Osteoblast (primary cell): ENCODE data around the gene NME9. TPM values are rescaled to one million over a fixed set of nuclear protein-coding genes. Genes with fewer than 3 reads are reported as not detected.

ENCODE experiments used
- DNase-seq: peaks from one replicate; pipeline ENCODE4 v3.0.0; 2011; ENCODE audit warnings: low spot score, mixed read lengths; ENCODE audit not compliant: insufficient read length; ENCODE audit errors: missing footprints
- H2AFZ ChIP-seq: 2 replicates; pipeline ENCODE4 v1.6.0; 2011; ENCODE audit warnings: mild to moderate bottlenecking, low read length
- H3K27ac ChIP-seq: 2 replicates; pipeline ENCODE4 v1.5.1; 2011; ENCODE audit warnings: mild to moderate bottlenecking, low read depth, low read length, moderate library complexity
- H3K27me3 ChIP-seq: 2 replicates; pipeline ENCODE4 v1.6.0; 2012; ENCODE audit warnings: mild to moderate bottlenecking, control low read depth, inconsistent platforms, low read length, moderate library complexity; ENCODE audit not compliant: insufficient read depth
- H3K36me3 ChIP-seq: 2 replicates; pipeline ENCODE4 v1.5.1; 2011; ENCODE audit warnings: mild to moderate bottlenecking, low read length, control low read depth, moderate library complexity; ENCODE audit not compliant: insufficient read depth
- H3K4me1 ChIP-seq: 2 replicates; pipeline ENCODE4 v1.5.1; 2011; ENCODE audit warnings: mild to moderate bottlenecking, low read length, control low read depth, moderate library complexity; ENCODE audit not compliant: insufficient read depth
- H3K4me2 ChIP-seq: 2 replicates; pipeline ENCODE4 v1.6.0; 2011; ENCODE audit warnings: mild to moderate bottlenecking, low read length; ENCODE audit not compliant: insufficient read depth
- H3K4me3 ChIP-seq: fragments of 200-600 bp; sonication (generic); 3 replicates; pipeline ENCODE4 v1.5.1; 2012; ENCODE audit warnings: mild to moderate bottlenecking, low read length, inconsistent platforms; ENCODE audit not compliant: insufficient read depth
- H3K79me2 ChIP-seq: 2 replicates; pipeline ENCODE4 v1.6.0; 2012; ENCODE audit warnings: mild to moderate bottlenecking, low read length, control low read depth, inconsistent platforms; ENCODE audit not compliant: insufficient read depth
- H3K9me3 ChIP-seq: 2 replicates; pipeline ENCODE4 v1.5.1; 2011; ENCODE audit warnings: low read depth, low read length, control low read depth
- H4K20me1 ChIP-seq: 2 replicates; pipeline ENCODE4 v1.6.0; 2012; ENCODE audit warnings: mild to moderate bottlenecking, low read length, control low read depth; ENCODE audit not compliant: insufficient read depth
- total RNA-seq: library from RNA; depleted of rRNA; stranded (reverse); fragments of >200 nt; gene quantifications from 2 replicates; pipeline ENCODE4 v1.2.3, GENCODE V29; 2012
- TF ChIP-seq, protein P1 (sequence below): IDR thresholded peaks from 2 replicates; pipeline ENCODE4 v1.5.1; 2011; ENCODE audit warnings: mild to moderate bottlenecking, low read depth, low read length, moderate library complexity; ENCODE audit errors: extremely low read depth

NME9 gene
- total RNA-seq, 1 donor, result not detected

DNA sequence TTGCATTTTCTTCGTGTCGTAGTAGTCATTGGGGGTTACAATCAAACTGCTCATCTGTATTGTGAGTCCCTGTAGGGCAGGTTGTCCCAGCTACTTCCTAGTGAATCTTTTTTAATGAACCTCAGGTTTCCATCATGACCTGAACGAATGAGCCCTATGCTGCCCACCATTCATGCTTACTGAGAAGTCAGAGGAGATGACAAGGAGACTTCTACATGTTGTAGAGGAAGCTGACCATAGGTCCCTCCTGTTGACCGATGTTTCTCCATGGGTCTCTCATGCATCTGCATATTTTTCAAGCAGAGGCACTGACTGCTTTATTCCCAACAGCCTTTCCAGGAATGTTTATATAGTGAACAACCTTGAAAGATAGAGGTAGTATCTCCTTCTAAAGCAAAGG lies 5.0 kb upstream of the NME9 start:
- no peaks in the 10 kb centered on the region for H3K36me3 ChIP-seq
- peaks cover 5% of the 10 kb centered on the region for H3K27me3 ChIP-seq
- H3K4me2 ChIP-seq, result no peak overlapping the region
- no peaks in the 10 kb centered on the region for H3K79me2 ChIP-seq
- TF ChIP-seq, protein P1, sequence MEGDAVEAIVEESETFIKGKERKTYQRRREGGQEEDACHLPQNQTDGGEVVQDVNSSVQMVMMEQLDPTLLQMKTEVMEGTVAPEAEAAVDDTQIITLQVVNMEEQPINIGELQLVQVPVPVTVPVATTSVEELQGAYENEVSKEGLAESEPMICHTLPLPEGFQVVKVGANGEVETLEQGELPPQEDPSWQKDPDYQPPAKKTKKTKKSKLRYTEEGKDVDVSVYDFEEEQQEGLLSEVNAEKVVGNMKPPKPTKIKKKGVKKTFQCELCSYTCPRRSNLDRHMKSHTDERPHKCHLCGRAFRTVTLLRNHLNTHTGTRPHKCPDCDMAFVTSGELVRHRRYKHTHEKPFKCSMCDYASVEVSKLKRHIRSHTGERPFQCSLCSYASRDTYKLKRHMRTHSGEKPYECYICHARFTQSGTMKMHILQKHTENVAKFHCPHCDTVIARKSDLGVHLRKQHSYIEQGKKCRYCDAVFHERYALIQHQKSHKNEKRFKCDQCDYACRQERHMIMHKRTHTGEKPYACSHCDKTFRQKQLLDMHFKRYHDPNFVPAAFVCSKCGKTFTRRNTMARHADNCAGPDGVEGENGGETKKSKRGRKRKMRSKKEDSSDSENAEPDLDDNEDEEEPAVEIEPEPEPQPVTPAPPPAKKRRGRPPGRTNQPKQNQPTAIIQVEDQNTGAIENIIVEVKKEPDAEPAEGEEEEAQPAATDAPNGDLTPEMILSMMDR, result no peak
- no peak overlapping the region for H2AFZ ChIP-seq
- H4K20me1 ChIP-seq, result no peaks in the 10 kb centered on the region
- H3K9me3 ChIP-seq, result no peaks in the 10 kb centered on the region
- H3K4me1 ChIP-seq, result peaks cover 4% of the 10 kb centered on the region
- H3K27ac ChIP-seq, result no peak overlapping the region
- H3K4me3 ChIP-seq, result no peak overlapping the region
- peak; percentile 77 for DNase-seq

DNA sequence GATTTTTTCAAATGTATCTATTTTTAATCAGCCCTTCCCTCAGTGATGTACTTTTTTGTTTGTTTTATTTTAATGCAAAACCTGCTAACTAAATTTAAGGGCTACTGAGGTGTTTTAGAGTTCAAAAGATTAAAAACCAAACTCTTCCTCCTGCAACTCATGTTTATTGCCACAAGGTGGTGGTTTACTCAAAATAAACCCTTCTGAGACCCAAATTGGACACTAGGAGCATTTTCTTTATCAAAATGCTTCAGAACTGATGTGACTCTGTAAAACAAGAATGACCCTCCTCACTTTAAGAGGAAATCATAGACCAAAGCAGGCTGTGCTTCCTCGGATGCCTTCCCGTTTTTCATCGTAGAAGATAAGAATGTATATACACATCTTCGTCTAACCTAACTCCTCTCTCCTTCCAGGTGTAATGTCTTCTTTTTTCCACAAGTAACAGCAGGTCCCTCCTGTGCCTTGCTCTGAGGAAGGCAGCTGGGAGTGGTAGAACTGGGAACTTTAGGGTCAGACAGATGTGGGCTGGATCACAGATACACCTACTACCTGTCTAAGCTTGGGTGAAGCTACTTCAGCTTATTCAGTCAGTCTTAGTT lies 2.9 kb upstream of the NME9 start:
- no peak overlapping the region for H3K27ac ChIP-seq
- no peak overlapping the region for H3K4me3 ChIP-seq
- no peaks in the 10 kb centered on the region for H3K9me3 ChIP-seq
- H3K36me3 ChIP-seq, result no peaks in the 10 kb centered on the region
- no peaks in the 10 kb centered on the region for H3K79me2 ChIP-seq
- H4K20me1 ChIP-seq, result no peaks in the 10 kb centered on the region
- peaks cover 11% of the 10 kb centered on the region for H3K4me1 ChIP-seq
- no peak overlapping the region for H3K4me2 ChIP-seq
- DNase-seq, result peak; percentile 91
- TF ChIP-seq, protein P1, result peak; percentile 67
- peaks cover 5% of the 10 kb centered on the region for H3K27me3 ChIP-seq
- no peak overlapping the region for H2AFZ ChIP-seq

DNA sequence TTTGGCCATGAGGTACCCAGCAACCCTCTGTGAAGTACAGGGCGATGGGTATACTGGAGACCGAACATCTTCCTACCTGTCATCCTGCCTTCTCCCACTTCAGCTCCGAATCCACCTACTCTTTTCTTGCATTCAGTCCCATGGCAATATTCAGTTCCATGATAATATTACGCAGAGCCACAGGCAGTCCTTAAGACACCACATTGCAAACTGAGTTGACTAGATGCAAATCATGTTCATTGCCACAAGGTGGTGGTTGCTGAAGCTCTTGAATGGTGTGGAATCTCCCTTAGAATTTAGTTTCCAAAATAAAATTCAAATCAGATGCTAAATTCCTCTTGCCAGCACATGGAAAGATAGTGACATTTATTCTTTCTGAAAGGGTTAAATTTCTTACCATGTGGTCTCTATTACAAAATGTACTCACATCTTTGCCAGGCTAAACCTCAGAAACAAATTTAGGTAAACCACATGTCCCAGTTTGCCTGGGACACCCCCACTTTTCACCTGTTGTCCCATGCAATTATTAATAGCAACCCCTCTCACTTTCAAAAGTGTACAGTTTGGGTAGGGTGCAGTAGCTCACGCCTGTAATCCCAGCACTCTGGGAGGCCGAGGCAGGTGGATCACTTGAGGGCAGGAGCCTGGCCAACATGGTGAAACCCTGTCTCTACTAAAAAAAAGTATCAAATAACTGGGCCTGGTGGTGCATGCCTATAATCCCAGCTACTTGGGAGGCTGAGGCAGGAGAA lies 1.7 kb upstream of the NME9 start:
- no peak for DNase-seq
- no peak overlapping the region for H3K4me2 ChIP-seq
- no peaks in the 10 kb centered on the region for H3K79me2 ChIP-seq
- no peaks in the 10 kb centered on the region for H4K20me1 ChIP-seq
- H3K27ac ChIP-seq, result no peak overlapping the region
- peaks cover 11% of the 10 kb centered on the region for H3K4me1 ChIP-seq
- peaks cover 5% of the 10 kb centered on the region for H3K27me3 ChIP-seq
- H3K36me3 ChIP-seq, result no peaks in the 10 kb centered on the region
- TF ChIP-seq, protein P1, result peak; percentile 42
- no peaks in the 10 kb centered on the region for H3K9me3 ChIP-seq
- H2AFZ ChIP-seq, result no peak overlapping the region
- H3K4me3 ChIP-seq, result no peak overlapping the region

DNA sequence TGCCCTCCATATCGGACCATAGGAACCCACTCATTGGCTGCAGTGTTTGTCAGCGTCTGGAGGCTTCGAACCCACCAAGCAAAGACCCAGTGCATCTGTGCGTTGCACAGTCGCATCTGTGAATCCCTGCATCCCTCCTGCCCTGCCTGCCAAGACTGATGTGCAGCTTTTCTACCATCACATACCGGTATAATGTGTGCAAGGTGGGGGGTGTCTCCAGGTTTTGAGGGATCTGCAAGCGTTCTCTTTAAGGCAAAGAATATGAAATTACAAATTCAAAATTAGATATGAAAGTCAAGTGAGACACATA lies 288 bp upstream of the NME9 start:
- Histone ChIP-seq H4K20me1 (no peaks in the 10 kb centered on the region), H3K4me1 (peaks cover 11% of the 10 kb centered on the region), H3K9me3 (no peaks in the 10 kb centered on the region), H3K27me3 (peaks cover 5% of the 10 kb centered on the region), H3K36me3 (no peaks in the 10 kb centered on the region), H3K79me2 (no peaks in the 10 kb centered on the region), H3K4me2 (peak overlapping the region; percentile 97), H3K4me3 (peak overlapping the region; percentile 77), H3K27ac (no peak overlapping the region), H2AFZ (peak overlapping the region; percentile 90)
- TF ChIP-seq, protein P1, result no peak
- no peak for DNase-seq
